ENCODE measurements around the gene BHLHE40.
"Not testable (repeated sequence)": the region's sequence is repeated elsewhere in the genome, so short reads cannot be mapped to it uniquely, and the experiment has no call there.

BHLHE40 gene

GRCh38 chr3:4979428-4980228 lies at the start of gene BHLHE40:
Gene BHLHE40 (plus strand): TSS chr3:4979437. CDS start chr3:4979719, 282 bp downstream.
- DNase-seq: peak; percentile 23

- DNase-seq: no peak
These were observed 48.7 kb upstream of the BHLHE40 start for GRCh38 chr3:4930501-4930900.

- no peak for DNase-seq
These were observed 45.2 kb upstream of the BHLHE40 start for GRCh38 chr3:4934050-4934449.

GRCh38 chr3:4935347-4935746 lies 43.9 kb upstream of the BHLHE40 start:
- DNase-seq: no peak

DNA sequence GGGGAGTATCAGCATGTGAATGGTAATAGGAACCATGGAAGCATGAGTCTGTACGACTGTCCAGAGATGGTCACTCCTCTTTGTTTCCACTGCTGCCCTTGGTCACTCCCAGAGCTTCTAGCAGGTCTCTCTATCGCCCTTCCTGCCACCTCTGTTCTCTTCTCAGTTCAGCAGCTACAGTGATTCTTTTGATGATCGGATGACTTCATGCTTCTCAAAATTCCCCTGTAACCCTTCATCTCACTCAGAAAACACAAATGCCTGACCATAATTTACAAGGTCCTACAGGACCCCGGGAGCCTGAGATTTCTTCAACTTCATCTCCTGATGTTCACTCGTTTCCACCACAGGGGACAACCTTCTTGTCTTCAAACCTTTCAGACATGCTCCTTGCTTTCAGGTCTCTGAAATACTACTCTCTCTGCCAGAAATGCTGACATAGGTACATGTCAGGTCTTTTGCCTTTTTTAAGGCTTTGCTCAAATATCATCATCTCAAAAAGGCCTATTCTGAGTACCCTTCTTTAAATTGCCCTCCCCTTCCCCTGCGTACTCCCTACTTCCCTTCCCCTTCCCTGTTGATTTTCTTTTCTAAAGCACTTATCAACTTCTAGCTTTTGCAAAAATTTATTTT lies 42.1 kb upstream of the BHLHE40 start:
- DNase-seq: no peak

DNA sequence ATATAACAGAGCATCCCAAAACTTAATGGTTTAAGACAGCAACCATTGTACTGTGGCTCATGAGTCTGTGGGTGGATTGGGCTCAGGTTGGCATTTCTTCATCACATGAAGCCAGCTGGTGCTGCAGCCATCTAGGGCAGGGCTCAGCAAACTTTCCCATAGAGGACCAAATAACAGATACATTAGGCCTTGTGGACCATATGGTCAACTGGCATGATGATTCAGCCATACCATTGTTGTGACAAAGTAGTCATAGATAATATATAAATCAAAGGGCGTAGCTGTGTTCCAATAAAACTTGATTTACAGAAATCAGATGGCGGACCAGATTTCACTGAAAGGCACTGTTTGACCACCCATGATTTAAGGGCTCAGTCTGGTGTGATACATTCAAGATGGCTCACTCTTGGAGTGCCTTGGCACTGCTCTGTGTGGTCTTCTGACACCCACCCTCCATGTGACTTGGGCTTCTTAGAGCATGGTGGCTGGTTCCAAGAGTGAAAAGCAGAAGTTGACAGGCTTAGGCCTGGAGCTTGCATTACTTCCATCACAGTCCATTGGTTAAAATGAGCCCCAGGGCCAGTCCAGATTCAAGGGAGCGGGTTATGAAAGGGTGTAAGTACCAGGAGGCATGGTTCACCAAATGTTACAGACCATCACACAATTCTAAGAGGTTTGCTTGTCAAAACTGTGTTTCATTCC lies 40.8 kb upstream of the BHLHE40 start:
- no peak for DNase-seq

- no peak for DNase-seq
These were observed 40.0 kb upstream of the BHLHE40 start for GRCh38 chr3:4939276-4939675.

GRCh38 chr3:4940985-4941384 lies 38.3 kb upstream of the BHLHE40 start:
- DNase-seq: no peak

GRCh38 chr3:4943549-4943948 lies 35.7 kb upstream of the BHLHE40 start:
- DNase-seq: no peak

GRCh38 chr3:4945324-4945723 lies 33.9 kb upstream of the BHLHE40 start:
- no peak for DNase-seq

- DNase-seq: no peak
These were observed 32.2 kb upstream of the BHLHE40 start for GRCh38 chr3:4947028-4947427.

GRCh38 chr3:4948395-4948794 lies 30.8 kb upstream of the BHLHE40 start:
- peak; percentile 34 for DNase-seq

DNA sequence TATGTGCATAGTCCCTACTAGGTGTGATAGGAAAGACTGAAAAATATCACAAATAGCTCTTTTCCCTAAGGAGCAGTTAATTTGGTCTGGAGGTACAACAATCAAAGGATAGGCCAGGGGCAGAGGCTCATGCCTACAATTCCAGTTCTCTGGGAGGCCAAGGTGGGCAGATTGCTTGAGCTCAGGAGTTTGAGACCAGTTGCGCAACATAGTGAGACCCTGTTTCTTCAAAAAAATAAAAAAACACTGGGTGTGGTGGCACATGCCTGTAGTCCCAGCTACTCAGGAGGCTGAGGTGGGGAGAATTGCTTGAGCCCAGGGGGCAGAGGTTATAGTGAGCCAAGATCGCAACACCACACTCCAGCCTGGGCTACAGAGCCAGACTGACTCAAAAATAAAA lies 30.2 kb upstream of the BHLHE40 start:
- no peak for DNase-seq

DNA sequence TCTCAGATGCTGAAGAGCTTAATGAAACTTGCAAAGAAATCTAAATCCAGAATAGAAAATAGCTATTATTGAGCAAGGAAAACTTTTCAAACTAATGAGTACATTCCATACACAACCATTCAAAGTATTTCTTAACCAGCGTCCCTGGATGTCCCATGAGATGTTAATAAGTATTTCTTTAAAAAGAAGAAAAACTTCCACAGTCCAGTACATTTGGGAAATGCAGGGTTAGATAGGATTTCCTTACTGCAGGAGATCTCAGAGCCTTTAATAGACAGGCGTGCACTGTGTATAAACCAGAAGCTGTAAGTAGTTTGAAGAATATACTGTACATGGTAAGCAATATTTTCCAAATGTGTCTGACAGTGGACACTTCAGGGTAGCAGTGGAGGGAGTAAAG lies 29.6 kb upstream of the BHLHE40 start:
- DNase-seq: no peak

DNA sequence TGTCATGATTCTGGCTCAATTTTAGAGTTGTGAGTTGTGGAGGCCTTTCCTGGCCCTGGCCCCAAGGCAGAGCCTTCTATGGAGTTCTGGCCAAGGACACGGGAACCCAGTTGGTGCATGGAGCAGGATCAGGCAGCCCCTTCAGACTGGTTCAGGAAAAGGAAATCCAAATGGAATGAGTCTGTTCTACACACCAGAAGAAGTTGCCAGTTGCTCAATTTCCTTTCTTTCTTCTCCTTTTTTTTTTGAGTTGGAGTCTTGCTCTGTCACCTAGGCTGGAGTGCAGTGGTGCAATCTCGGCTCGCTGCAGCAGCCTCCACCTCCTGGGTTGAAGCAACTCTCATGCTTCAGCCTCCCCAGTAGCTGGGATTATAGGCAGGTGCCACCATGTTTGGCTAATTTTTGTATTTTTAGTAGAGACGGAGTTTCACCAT lies 28.9 kb upstream of the BHLHE40 start:
- DNase-seq: no peak

DNA sequence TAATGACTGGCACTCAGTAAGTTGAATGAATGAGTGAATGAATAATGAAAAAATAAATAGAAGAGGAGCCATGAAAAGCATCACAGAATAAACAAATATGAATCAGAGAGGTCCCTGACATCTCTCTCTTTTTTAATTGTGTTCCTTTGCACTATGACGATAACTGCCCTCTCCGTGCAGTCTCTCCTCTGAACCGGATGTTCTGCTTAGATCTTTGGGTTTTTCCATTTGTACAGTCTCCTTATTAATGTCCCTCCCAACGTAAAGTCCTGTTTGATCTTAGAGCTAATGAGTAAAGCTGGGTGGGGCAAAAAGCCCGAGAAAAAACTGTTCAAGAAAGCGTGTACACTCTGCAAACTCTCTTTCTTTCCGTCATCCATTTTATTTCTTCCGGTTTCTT lies 28.3 kb upstream of the BHLHE40 start:
- DNase-seq: no peak

- no peak for DNase-seq
These were observed 26.1 kb upstream of the BHLHE40 start for GRCh38 chr3:4953119-4953518.

GRCh38 chr3:4954256-4955000 lies 24.8 kb upstream of the BHLHE40 start:
- DNase-seq: no peak

DNA sequence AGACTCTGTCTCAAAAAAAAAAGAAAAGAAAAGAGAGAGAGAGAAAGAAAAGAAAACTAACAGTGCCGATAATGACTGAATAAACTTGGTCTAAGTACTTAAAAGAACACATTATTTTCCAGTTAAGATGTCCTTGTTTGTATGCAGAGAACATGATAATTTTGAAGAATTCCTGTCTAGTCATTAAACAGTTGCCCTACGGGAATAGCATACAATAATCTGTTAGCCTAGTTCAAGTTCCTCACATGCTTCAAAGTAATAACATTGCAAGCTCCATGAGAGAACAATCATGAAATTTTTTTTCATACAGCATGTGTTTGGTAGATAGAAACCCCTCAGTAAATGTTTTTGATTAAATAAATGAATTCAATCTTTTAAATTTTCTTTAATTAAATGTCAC lies 23.1 kb upstream of the BHLHE40 start:
- DNase-seq: no peak

GRCh38 chr3:4956738-4957137 lies 22.5 kb upstream of the BHLHE40 start:
- no peak for DNase-seq

DNA sequence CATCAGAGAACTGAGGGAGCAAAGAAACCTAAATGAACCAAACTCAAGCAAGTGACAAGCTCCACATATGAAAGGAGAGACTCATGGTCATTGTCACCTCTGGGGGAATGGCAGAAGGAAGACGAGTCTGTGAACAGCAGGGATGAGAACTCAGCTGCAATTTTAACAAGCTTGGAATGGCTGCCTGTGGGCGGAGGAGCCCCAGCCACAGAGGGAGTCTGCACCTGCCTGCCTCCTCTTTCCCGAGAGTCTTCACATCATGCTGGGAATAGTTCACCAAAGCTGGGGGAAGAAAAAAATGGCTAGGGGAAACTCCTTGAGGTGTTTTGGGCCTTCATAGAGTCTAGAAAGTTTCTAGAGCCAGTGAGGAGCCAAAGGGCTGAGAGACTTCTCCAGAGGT lies 21.3 kb upstream of the BHLHE40 start:
- no peak for DNase-seq

GRCh38 chr3:4959180-4959579 lies 20.1 kb upstream of the BHLHE40 start:
- DNase-seq: no peak

DNA sequence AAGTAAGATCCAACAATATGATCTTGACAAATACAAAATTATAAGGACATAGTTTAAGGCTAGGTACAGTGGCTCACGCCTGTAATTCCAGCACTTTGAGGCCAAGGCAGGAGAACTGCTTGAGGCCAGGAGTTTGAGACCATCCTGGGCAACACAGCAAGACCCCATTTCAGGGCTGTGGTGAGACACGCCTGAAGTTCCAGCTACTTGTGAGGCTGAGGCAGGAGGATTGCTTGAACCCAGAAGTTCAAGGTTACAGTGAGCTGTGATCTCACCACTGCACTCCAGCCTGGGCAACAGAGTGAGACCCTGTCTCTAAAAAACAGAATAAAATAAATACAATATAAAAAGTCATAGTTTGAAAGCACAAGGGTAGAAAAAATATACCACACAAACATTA lies 17.4 kb upstream of the BHLHE40 start:
- DNase-seq: not testable (repeated sequence)

Data from fibroblast of skin of right quadriceps (primary cell).